Heart left ventricle (tissue), 16 donors: ENCODE measurements around the gene ABCA5. TPM values are rescaled to one million over a fixed set of nuclear protein-coding genes. Genes with fewer than 3 reads are reported as not detected.

Experiments
- ATAC-seq, 4 donors: fragments of 200-7000 bp; cut with Tn5 transposase; one replicate each; pipeline ENCODE4 v1.9.1; 2020 to 2022; ENCODE audit warnings: moderate library complexity in 4 of 4, mild to moderate bottlenecking in 3 of 4, moderate number of reproducible peaks in 1 of 4
- DNase-seq, 5 donors: peaks; one replicate each; pipeline ENCODE4 v3.0.0-alpha.2; 2020
- H3K27ac ChIP-seq, 12 donors: fragments of 200-600 bp; sonication (generic) in 4 of 12; one replicate each; pipeline versions ENCODE4 v1.5.0 to v1.8.0; 2016 to 2022; ENCODE audit warnings: mild to moderate bottlenecking in 2 of 12
- H3K27me3 ChIP-seq, 9 donors: fragments of 200-600 bp; sonication (generic) in 2 of 9; one replicate each; pipeline versions ENCODE4 v1.5.1 to v1.8.0; 2016 to 2022; ENCODE audit warnings: mild to moderate bottlenecking in 3 of 9
- H3K36me3 ChIP-seq, 9 donors: fragments of 200-600 bp; sonication (generic) in 2 of 9; one replicate each; pipeline versions ENCODE4 v1.5.0 to v1.8.0; 2018 to 2022; ENCODE audit warnings: mild to moderate bottlenecking in 2 of 9
- H3K4me1 ChIP-seq, 12 donors: fragments of 200-600 bp; sonication (generic) in 4 of 12; one replicate each; pipeline versions ENCODE4 v1.5.0 to v1.8.0; 2016 to 2022; ENCODE audit warnings: mild to moderate bottlenecking in 3 of 12
- H3K4me3 ChIP-seq, 12 donors: fragments of 200-600 bp; sonication (generic) in 4 of 12; one replicate each; pipeline versions ENCODE4 v1.5.0 to v1.8.0; 2017 to 2022; ENCODE audit warnings: mild to moderate bottlenecking in 9 of 12, moderate library complexity in 4 of 12
- H3K9me3 ChIP-seq, 12 donors: fragments of 200-600 bp; sonication (generic) in 4 of 12; one replicate each; pipeline versions ENCODE4 v1.5.0 to v1.8.0; 2016 to 2022; ENCODE audit warnings: mild to moderate bottlenecking in 1 of 12
- CTCF ChIP-seq, 12 donors: fragments of 200-600 bp; sonication (generic) in 4 of 12; IDR thresholded peaks; one replicate each; pipeline versions ENCODE4 v1.5.0 to v1.8.0; 2018 to 2022; ENCODE audit warnings: antibody characterized with exemption in 12 of 12, mild to moderate bottlenecking in 5 of 12
- POLR2A ChIP-seq, 2 donors: fragments of 450-650 bp; IDR thresholded peaks; one replicate each; pipeline ENCODE4 v1.6.1; 2017; ENCODE audit warnings: antibody characterized with exemption in 2 of 2, mild to moderate bottlenecking in 2 of 2, moderate library complexity in 2 of 2
- WGBS, 4 donors: extraction: QIAGEN DNeasy Blood & Tissue Kit in 2 of 4; methylation state at CpG; one replicate each; pipeline versions ENCODE4 v1.1.5 to v1.1.7; 2013 to 2018; 5-methylcytosine and 5-hydroxymethylcytosine counted together
- intact Hi-C, 10 donors: fragments of 100-400 bp; cut with DNase I; formaldehyde crosslinking; loops; one replicate each; pipeline versions ENCODE4 v1.11.1 to v1.14.2; 2022
- long read RNA-seq, 3 donors: library from polyadenylated mRNA; unstranded; transcript quantifications; one replicate each; pipeline ENCODE4 v2.0.0, GENCODE V29; 2020 to 2021
- polyA plus RNA-seq, 2 donors: library from polyadenylated mRNA; stranded (reverse); fragments of 200-250 nt; gene quantifications; one replicate each; pipeline ENCODE4 v1.2.3, GENCODE V29; 2013
- total RNA-seq, 9 donors: library from RNA; depleted of rRNA in 2 of 9; stranded (reverse); fragments of >200 nt in 2 of 9; fragmentation: NEBNext Ultra II Directional in 3 of 9; extraction: Animal tissue kit (Norgen Biotek cat#: 25700) in 3 of 9; gene quantifications; one replicate each; pipeline versions ENCODE4 v1.1.0 to v1.2.4, GENCODE V29; 2016 to 2023
- donor health status: ischemic (EF 13 %, LVEDD 7.1; RV severe dilation, severe dysfunction).
- donor health status: healthy with polysubstance abuse.
- donor health status: DM: no; HTN: yes; CAD: no.
- donor health status: DM: no; HTN: no; CAD: no.
- donor health status: ischemic (EF 25% LVEDD 6.9; RV normal size, moderate dysfunction).
- donor health status: ischemic (EF 25% LVEDD 5.7; RV mildly dilated, moderate dysfunction).
- donor health status: healthy.
- donor health status: DM: yes; HTN: yes; CAD: no.
- donor health status: ischemic (EF 35%, LVEDD 5.7; RV mildly dilated, moderate dysfunction).
- donor health status: nonischemic (EF 11% LVEDD 7.7; RV severe dilation, severe dysfunction).
- donor health status: DM: yes; HTN: yes; CAD: no.
- donor health status: PGD.
- donor health status: ischemic (EF 29% LVEDD 5.4; RV normal size, mild dysfunction).
- donor health status: nonischemic (EF 23%, LVEDD 6.1; RV moderate dilation, normal function).

Gene ABCA5
- total RNA-seq (10 to 100 TPM; 11.8 to 24.9 (median 18.5) TPM), polyA plus RNA-seq (10 to 100 TPM in 1 of 2 donors, 1 to 10 TPM in 1; 7.0 to 15.6 TPM)
- long read RNA-seq, donor 1, partial matches to known transcripts: 5 of 9 reads
- long read RNA-seq, donor 1, other reads (novel, unspliced or antisense): 4 of 9 reads
- long read RNA-seq, donor 2, partial matches to known transcripts: 3 of 9 reads
- long read RNA-seq, donor 2, other reads (novel, unspliced or antisense): 5 of 9 reads
- long read RNA-seq, donor 3, full-length matches to known transcripts: 1 of 4 reads
- long read RNA-seq, donor 3, partial matches to known transcripts: 1 of 4 reads
- long read RNA-seq, donor 3, other reads (novel, unspliced or antisense): 2 of 4 reads

- WGBS, 4 donors: 1 to 4% (median 1%) methylated on average over 25 to 74 of the region's 74 CpGs
- Histone ChIP-seq H3K4me1 (peaks cover 0 to 25% (median 12%) of the 10 kb centered on the region in 12 donors), H3K36me3 (no peaks in the 10 kb centered on the region), H3K27me3 (no peaks in the 10 kb centered on the region), H3K27ac (peak within 1 kb of the TSS; percentile 60 to 94 (median 88)), H3K4me3 (peak within 1 kb of the TSS; percentile 65 to 94 (median 81)), H3K9me3 (no peaks in the 10 kb centered on the region)
- DNase-seq (peak; percentile 82 to 93 (median 88)), ATAC-seq (peak; percentile 95 to 98 (median 96))
- TF ChIP-seq CTCF (IDR thresholded peaks at IDR 0.05): no peak
- peak in 1 of 2 donors; percentile 84 for TF ChIP-seq POLR2A (IDR thresholded peaks at IDR 0.05)
- intact Hi-C loops: loop anchor here in 1 of 10 donors (10.0 kb wide), 1 partner anchor 178 kb away; no protein-coding TSS in a partner anchor
These were observed at the start of gene ABCA5 for GRCh38 chr17:69327060-69327831. TSS of gene ABCA5 (minus strand) at chr17:69327133. CDS start at chr17:69314415, 12,718 bp downstream.

- 44 to 63% (median 58%) methylated on average over 2 of the region's 2 CpGs for WGBS, 4 donors
- no peak for ATAC-seq
- peaks cover 0 to 7% (median 0%) of the 10 kb centered on the region in 12 donors for H3K4me1 ChIP-seq
These were observed 48.3 kb upstream of the ABCA5 start for GRCh38 chr17:69375229-69375628.

GRCh38 chr17:69373069-69373468 lies 46.1 kb upstream of the ABCA5 start:
- H3K36me3 ChIP-seq: no peaks in the 10 kb centered on the region
- intact Hi-C loops: no loop called here
- ATAC-seq (no peak), DNase-seq (no peak)
- TF ChIP-seq CTCF (IDR thresholded peaks at IDR 0.05) (no peak), POLR2A (IDR thresholded peaks at IDR 0.05) (no peak)
- 95 to 98% (median 96%) methylated on average over 2 of the region's 2 CpGs for WGBS, 4 donors
- no peaks in the 10 kb centered on the region for H3K9me3 ChIP-seq
- peaks cover 0 to 7% (median 0%) of the 10 kb centered on the region in 12 donors for H3K4me1 ChIP-seq
- no peak overlapping the region for H3K27ac ChIP-seq
- no peak overlapping the region for H3K4me3 ChIP-seq
- no peaks in the 10 kb centered on the region for H3K27me3 ChIP-seq

More at GRCh38 chr17:69375229-69375628, 48.3 kb upstream of the ABCA5 start:
- intact Hi-C loops: loop anchor here in 1 of 10 donors (5.0 kb wide), 1 partner anchor 52 kb away; no protein-coding TSS in a partner anchor
- Histone ChIP-seq H3K9me3 (no peaks in the 10 kb centered on the region), H3K36me3 (no peaks in the 10 kb centered on the region), H3K4me3 (no peak overlapping the region), H3K27ac (no peak overlapping the region), H3K27me3 (no peaks in the 10 kb centered on the region)
- no peak for DNase-seq
- TF ChIP-seq CTCF (IDR thresholded peaks at IDR 0.05) (no peak), POLR2A (IDR thresholded peaks at IDR 0.05) (no peak)

GRCh38 chr17:69367298-69367697 lies 40.4 kb upstream of the ABCA5 start:
- no peaks in the 10 kb centered on the region for H3K4me1 ChIP-seq
- H3K9me3 ChIP-seq: no peaks in the 10 kb centered on the region
- DNase-seq (no peak), ATAC-seq (no peak)
- H3K27me3 ChIP-seq: no peaks in the 10 kb centered on the region
- H3K27ac ChIP-seq: no peak overlapping the region
- WGBS, 4 donors: 51 to 62% (median 57%) methylated on average over 3 of the region's 3 CpGs
- TF ChIP-seq POLR2A (IDR thresholded peaks at IDR 0.05) (no peak), CTCF (IDR thresholded peaks at IDR 0.05) (no peak)
- H3K36me3 ChIP-seq: no peaks in the 10 kb centered on the region
- no peak overlapping the region for H3K4me3 ChIP-seq
- intact Hi-C loops: no loop called here
